22Rv1 (cell line): Measurements from ENCODE around the gene KCNA10.

ENCODE experiments used
- H3K27ac ChIP-seq: fragments of 450-650 bp; 2 replicates; pipeline ENCODE4 v1.5.1; 2017
- ZFX ChIP-seq: fragments of 450-650 bp; IDR thresholded peaks from 2 replicates; pipeline ENCODE4 v1.6.1; 2017; ENCODE audit warnings: antibody characterized with exemption, borderline replicate concordance
- TF ChIP-seq, protein P1 (sequence below): fragments of 450-650 bp; IDR thresholded peaks from 2 replicates; pipeline ENCODE4 v1.5.1; 2017; ENCODE audit warnings: mild to moderate bottlenecking

The KCNA10 gene

DNA sequence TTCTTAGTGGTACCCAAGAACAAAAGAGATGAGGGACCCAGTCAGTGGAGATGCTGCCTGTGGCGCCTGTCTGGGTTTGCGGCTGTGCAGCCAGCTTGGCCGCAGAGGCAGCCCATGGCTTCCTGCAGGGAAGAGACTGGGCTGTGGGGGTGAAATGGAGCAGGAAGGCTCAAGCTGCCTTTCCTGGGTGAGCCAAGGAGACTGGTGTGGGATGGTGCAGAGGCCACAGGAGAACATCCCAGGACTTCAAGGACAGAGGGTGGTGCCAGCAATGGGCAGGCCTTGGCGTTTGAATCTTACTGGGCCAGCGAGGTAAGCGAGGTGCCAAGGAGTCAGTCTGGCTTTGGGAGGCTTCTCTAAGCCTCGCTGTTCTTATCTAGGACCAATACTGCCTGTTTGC lies 26.4 kb downstream of the KCNA10 start:
- H3K27ac ChIP-seq = no peak overlapping the region
- no peak for TF ChIP-seq ZFX
- TF ChIP-seq, protein P1, sequence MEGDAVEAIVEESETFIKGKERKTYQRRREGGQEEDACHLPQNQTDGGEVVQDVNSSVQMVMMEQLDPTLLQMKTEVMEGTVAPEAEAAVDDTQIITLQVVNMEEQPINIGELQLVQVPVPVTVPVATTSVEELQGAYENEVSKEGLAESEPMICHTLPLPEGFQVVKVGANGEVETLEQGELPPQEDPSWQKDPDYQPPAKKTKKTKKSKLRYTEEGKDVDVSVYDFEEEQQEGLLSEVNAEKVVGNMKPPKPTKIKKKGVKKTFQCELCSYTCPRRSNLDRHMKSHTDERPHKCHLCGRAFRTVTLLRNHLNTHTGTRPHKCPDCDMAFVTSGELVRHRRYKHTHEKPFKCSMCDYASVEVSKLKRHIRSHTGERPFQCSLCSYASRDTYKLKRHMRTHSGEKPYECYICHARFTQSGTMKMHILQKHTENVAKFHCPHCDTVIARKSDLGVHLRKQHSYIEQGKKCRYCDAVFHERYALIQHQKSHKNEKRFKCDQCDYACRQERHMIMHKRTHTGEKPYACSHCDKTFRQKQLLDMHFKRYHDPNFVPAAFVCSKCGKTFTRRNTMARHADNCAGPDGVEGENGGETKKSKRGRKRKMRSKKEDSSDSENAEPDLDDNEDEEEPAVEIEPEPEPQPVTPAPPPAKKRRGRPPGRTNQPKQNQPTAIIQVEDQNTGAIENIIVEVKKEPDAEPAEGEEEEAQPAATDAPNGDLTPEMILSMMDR = no peak

DNA sequence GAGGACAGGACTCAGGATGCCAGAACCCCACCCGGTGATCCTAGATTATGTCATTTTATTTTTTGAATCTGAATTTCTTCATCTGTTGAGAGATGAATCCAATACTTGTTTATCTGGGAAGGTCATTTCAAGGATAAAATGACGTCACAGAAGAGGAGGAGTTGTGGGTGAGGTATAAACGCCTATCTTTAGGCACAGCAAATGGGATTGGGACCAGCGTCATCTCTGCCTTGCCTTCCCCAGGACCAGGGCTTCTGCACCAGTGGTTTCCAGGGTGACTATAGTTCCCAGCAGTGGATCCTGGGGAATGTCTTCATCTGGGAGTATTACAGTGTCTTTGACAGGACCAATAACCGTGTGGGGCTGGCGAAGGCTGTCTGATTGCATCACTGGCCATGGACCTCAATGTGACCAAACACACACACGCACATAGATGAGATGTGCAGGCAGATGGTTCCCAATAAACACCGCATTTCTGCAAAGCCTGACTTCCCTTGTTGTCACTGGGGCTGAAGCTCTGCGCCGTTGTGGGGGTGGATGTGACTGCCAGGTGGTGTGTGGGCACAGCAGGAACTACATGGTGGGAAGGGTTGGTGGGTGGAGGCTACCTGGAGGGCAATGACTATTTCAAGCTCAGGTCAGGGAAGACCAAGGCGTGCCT lies 28.1 kb downstream of the KCNA10 start:
- no peak for TF ChIP-seq ZFX
- TF ChIP-seq, protein P1 = no peak

GRCh38 chr1:110489973-110490542 lies 28.9 kb downstream of the KCNA10 start:
- H3K27ac ChIP-seq = no peak overlapping the region
- TF ChIP-seq ZFX = no peak
- TF ChIP-seq, protein P1 = no peak

More for the DNA sequence above, 28.1 kb downstream of the KCNA10 start:
- no peak overlapping the region for H3K27ac ChIP-seq

DNA sequence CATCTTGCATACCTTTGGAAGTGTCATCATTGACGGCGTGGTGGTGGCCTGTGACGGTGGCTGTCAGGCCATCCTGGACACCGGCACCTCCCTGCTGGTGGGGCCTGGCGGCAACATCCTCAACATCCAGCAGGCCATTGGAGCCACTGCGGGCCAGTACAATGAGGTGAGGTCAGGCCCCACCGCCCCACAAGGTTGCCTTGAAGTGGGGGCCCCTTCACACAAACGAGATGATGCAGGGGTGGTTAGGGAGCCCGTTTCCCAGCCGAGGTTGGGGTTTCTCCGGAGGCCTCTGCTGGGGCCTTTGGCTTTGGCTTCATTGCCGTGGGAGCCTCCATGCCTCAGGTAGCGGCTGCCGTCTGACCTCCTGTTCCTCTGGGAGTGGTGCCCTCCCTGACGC lies 29.6 kb downstream of the KCNA10 start:
- no peak overlapping the region for H3K27ac ChIP-seq
- TF ChIP-seq, protein P1 = no peak

DNA sequence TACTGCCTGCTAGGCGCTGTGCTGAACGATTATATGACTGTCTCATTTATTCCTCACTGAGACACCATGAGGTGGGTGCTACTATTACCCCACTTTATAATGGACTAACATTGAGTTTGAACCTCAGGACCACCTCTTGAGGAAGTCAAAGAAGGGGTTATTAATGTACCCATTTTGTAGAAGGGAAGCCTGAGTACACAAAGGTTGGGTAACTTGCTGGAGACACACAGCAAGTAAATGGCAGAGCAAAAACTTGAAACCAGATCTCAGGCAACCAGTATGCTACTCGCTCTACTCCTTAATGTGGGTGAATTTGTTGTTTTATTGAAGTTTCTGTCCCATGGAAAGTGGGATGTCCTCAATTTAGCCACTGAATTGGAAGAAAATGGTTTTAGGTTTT lies 30.1 kb downstream of the KCNA10 start:
- no peak overlapping the region for H3K27ac ChIP-seq

GRCh38 chr1:110488161-110488560 lies 30.8 kb downstream of the KCNA10 start:
- no peak overlapping the region for H3K27ac ChIP-seq
- TF ChIP-seq, protein P1 = no peak
- no peak for TF ChIP-seq ZFX

More for the DNA sequence above, 30.1 kb downstream of the KCNA10 start:
- TF ChIP-seq ZFX = no peak
- TF ChIP-seq, protein P1 = no peak

DNA sequence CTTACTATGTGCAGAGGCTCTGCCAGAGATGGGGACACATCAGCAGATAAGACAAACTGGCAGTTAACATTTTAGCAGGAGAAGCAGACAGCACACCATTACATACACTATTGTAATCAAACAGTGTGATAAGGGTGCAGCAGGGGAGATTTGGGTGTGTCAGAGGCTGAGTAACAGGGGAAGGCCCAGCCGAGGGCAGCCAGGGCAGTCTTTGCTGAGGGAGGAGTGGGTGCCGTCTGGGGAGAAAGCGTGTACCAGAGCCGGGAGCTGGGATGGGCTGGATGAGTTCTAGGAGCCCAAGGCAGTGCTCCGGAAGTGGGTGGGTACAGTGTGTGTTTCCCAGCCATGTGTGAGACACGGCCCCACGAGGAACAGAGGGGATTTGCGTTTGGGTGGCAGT lies 31.2 kb downstream of the KCNA10 start:
- no peak overlapping the region for H3K27ac ChIP-seq
- TF ChIP-seq, protein P1 = no peak
- TF ChIP-seq ZFX = no peak
